Nephron progenitor cell (in vitro differentiated cells): ENCODE measurements around the gene INPP5B.

ENCODE experiments used
- DNase-seq: peaks from one replicate; pipeline ENCODE4 v3.0.0; 2021
- H3K27ac Mint-ChIP-seq: 2 replicates; pipeline ENCODE4 v1.8.0; 2021; ENCODE audit warnings: mild to moderate bottlenecking, moderate library complexity, mixed read lengths
- H3K27me3 Mint-ChIP-seq: 2 replicates; pipeline ENCODE4 v1.8.0; 2021; ENCODE audit warnings: mild to moderate bottlenecking, low read depth, mixed read lengths; ENCODE audit not compliant: poor library complexity
- H3K36me3 Mint-ChIP-seq: 2 replicates; pipeline ENCODE4 v1.8.0; 2021; ENCODE audit warnings: low read depth, mixed read lengths
- H3K4me1 Mint-ChIP-seq: 2 replicates; pipeline ENCODE4 v1.8.0; 2021; ENCODE audit warnings: mixed read lengths
- H3K4me3 Mint-ChIP-seq: 2 replicates; pipeline ENCODE4 v1.8.0; 2021; ENCODE audit warnings: mild to moderate bottlenecking, moderate library complexity, mixed read lengths
- H3K9me3 Mint-ChIP-seq: 2 replicates; pipeline ENCODE4 v1.8.0; 2021; ENCODE audit warnings: mild to moderate bottlenecking, moderate library complexity, mixed read lengths
- CTCF ChIP-seq: fragments of 200-600 bp; sonication (generic); IDR thresholded peaks from 2 replicates; pipeline ENCODE4 v1.5.0; 2021; ENCODE audit warnings: antibody characterized with exemption

The INPP5B gene

GRCh38 chr1:37822906-37823815 is 123.7 kb downstream of the INPP5B start:
- DNase-seq: no peak
- H3K27ac Mint-ChIP-seq: no peak overlapping the region
- H3K9me3 Mint-ChIP-seq: no peaks in the 10 kb centered on the region
- TF ChIP-seq CTCF: no peak
- peaks cover 3% of the 10 kb centered on the region for H3K27me3 Mint-ChIP-seq
- no peak overlapping the region for H3K4me3 Mint-ChIP-seq
- H3K4me1 Mint-ChIP-seq: no peaks in the 10 kb centered on the region
- peaks cover 42% of the 10 kb centered on the region for H3K36me3 Mint-ChIP-seq

GRCh38 chr1:37821481-37821880 is 125.4 kb downstream of the INPP5B start:
- no peaks in the 10 kb centered on the region for H3K9me3 Mint-ChIP-seq
- H3K36me3 Mint-ChIP-seq: peaks cover 38% of the 10 kb centered on the region
- no peak for DNase-seq
- TF ChIP-seq CTCF: no peak
- H3K27ac Mint-ChIP-seq: no peak overlapping the region
- H3K4me1 Mint-ChIP-seq: no peaks in the 10 kb centered on the region
- H3K27me3 Mint-ChIP-seq: peaks cover 3% of the 10 kb centered on the region
- no peak overlapping the region for H3K4me3 Mint-ChIP-seq

GRCh38 chr1:37817481-37817880 is 129.4 kb downstream of the INPP5B start:
- Mint-ChIP-seq H3K36me3 (peaks cover 27% of the 10 kb centered on the region), H3K27me3 (no peaks in the 10 kb centered on the region), H3K4me3 (no peak overlapping the region), H3K9me3 (no peaks in the 10 kb centered on the region), H3K27ac (peak overlapping the region; percentile 48), H3K4me1 (no peaks in the 10 kb centered on the region)
- TF ChIP-seq CTCF: no peak
- DNase-seq: no peak

- H3K4me1 Mint-ChIP-seq: peaks cover 10% of the 10 kb centered on the region
- H3K9me3 Mint-ChIP-seq: no peaks in the 10 kb centered on the region
- DNase-seq: no peak
- peaks cover 8% of the 10 kb centered on the region for H3K36me3 Mint-ChIP-seq
- no peak for TF ChIP-seq CTCF
- no peak overlapping the region for H3K4me3 Mint-ChIP-seq
- no peaks in the 10 kb centered on the region for H3K27me3 Mint-ChIP-seq
- no peak overlapping the region for H3K27ac Mint-ChIP-seq
These were observed 132.6 kb downstream of the INPP5B start for GRCh38 chr1:37814252-37814651.

- H3K4me3 Mint-ChIP-seq: no peak overlapping the region
- H3K4me1 Mint-ChIP-seq: peaks cover 15% of the 10 kb centered on the region
- DNase-seq: no peak
- no peaks in the 10 kb centered on the region for H3K9me3 Mint-ChIP-seq
- H3K27me3 Mint-ChIP-seq: no peaks in the 10 kb centered on the region
- H3K36me3 Mint-ChIP-seq: peaks cover 8% of the 10 kb centered on the region
- no peak overlapping the region for H3K27ac Mint-ChIP-seq
- no peak for TF ChIP-seq CTCF
These were observed 133.2 kb downstream of the INPP5B start for GRCh38 chr1:37813529-37814145.
